Loucy (cell line): ENCODE measurements around the gene DNAH17.

Experiments
- CTCF ChIP-seq: fragments of 200-600 bp; sonication (generic); conservative IDR thresholded peaks from 2 replicates; pipeline ENCODE4 v1.5.1; 2014; ENCODE audit warnings: mild to moderate bottlenecking, antibody characterized with exemption, low read length
- EZH2phosphoT487 ChIP-seq: fragments of 200-600 bp; IDR thresholded peaks from 2 replicates; pipeline ENCODE4 v1.6.1; 2018; ENCODE audit warnings: antibody characterized with exemption, mild to moderate bottlenecking, moderate library complexity, borderline replicate concordance

DNA sequence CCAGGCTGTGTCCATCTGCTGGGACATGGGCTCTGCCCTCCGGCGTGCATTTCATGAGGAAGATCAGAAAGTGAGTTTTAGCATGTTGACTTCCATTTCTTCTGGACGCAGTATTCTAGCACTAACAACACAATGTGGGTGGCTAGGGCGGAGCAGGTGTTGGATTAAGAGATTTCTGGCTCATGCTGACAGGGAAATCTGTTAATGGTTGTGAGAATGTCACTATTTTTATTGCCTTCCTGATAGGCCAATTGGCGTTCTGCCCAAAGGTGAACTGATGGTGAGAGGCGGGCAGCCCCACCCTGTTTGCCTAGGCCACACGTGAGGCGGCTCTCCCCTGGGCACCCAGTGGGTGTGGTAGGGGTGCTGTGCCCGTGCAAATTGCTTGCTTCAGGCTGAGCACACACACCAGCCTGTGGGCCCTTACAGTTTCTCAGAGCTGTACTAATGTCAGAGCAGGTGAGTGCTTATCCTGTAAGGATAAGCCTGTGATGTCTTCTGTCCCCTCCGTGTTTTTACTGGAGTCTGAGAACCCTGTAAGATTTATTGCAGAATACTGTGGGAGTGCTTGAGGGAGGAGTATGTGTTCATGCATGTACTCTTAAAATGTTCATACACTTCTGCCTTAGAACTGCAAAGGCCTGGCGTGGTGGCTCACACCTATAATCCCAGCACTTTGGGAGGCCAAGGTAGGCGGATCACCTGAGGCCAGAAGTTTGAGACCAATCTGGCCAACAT, 167.8 kb downstream of the DNAH17 start:
- TF ChIP-seq CTCF (no peak), EZH2phosphoT487 (no peak)
